HFFc6 (cell line): ENCODE measurements around the gene DNASE2. TPM values are rescaled to one million over a fixed set of nuclear protein-coding genes. Genes with fewer than 3 reads are reported as not detected.
A peak's percentile ranks its signal among the peaks of the same experiment; 100 is the strongest.

Experiments
- DNase-seq: peaks from one replicate; pipeline ENCODE4 v3.0.0-alpha.2; 2018
- H3K27ac Mint-ChIP-seq: 2 replicates; pipeline ENCODE4 v1.8.0; 2020; ENCODE audit warnings: mild to moderate bottlenecking, mixed read lengths
- H3K27me3 Mint-ChIP-seq: 2 replicates; pipeline ENCODE4 v1.8.0; 2021; ENCODE audit warnings: mild to moderate bottlenecking, moderate library complexity, mixed read lengths; ENCODE audit not compliant: insufficient read depth
- H3K36me3 Mint-ChIP-seq: 2 replicates; pipeline ENCODE4 v1.8.0; 2021; ENCODE audit warnings: low read depth, mixed read lengths
- H3K4me1 Mint-ChIP-seq: 2 replicates; pipeline ENCODE4 v1.8.0; 2020; ENCODE audit warnings: low read depth, mixed read lengths
- H3K4me3 Mint-ChIP-seq: 2 replicates; pipeline ENCODE4 v1.8.0; 2020; ENCODE audit warnings: mild to moderate bottlenecking, moderate library complexity, mixed read lengths
- H3K9me3 Mint-ChIP-seq: 2 replicates; pipeline ENCODE4 v1.8.0; 2020; ENCODE audit warnings: mild to moderate bottlenecking, mixed read lengths
- CTCF ChIP-seq: fragments of 200-600 bp; sonication (generic); IDR thresholded peaks from 2 replicates; pipeline ENCODE4 v1.5.0; 2021; ENCODE audit warnings: antibody characterized with exemption, mild to moderate bottlenecking
- microRNA-seq: library from miRNA; unstranded; fragments of <30 nt; microRNA quantifications from one replicate; pipeline ENCODE4, GENCODE V29; 2019
- total RNA-seq, 6 experiments: library from RNA; stranded (reverse); fragmentation: NEBNext Ultra II Directional; extraction: Animal tissue kit (Norgen Biotek cat#: 25700); gene quantifications; 2 replicates in 1 of 6; 3 replicates in 5 of 6; pipeline ENCODE4 v1.2.3, GENCODE V29; 2021

DNASE2 gene
- total RNA-seq, 6 experiments from 2014 or later: 26.0 to 33.5 (median 28.4) TPM

GRCh38 chr19:12828494-12828893, 52.8 kb downstream of the DNASE2 start:
- TF ChIP-seq CTCF: no peak
- Mint-ChIP-seq H3K4me3 (no peak overlapping the region), H3K27ac (no peak overlapping the region), H3K36me3 (no peaks in the 10 kb centered on the region), H3K9me3 (no peaks in the 10 kb centered on the region), H3K27me3 (peaks cover 12% of the 10 kb centered on the region), H3K4me1 (peaks cover 6% of the 10 kb centered on the region; the same call in 1 of the 2 replicates)
- no peak for DNase-seq

GRCh38 chr19:12825254-12826131, 55.8 kb downstream of the DNASE2 start:
- no peak for DNase-seq
- H3K4me3 Mint-ChIP-seq: no peak overlapping the region
- no peak overlapping the region for H3K27ac Mint-ChIP-seq
- TF ChIP-seq CTCF: peak; percentile 58
- peaks cover 6% of the 10 kb centered on the region; the same call in 1 of the 2 replicates for H3K27me3 Mint-ChIP-seq
- H3K9me3 Mint-ChIP-seq: 0 out of 2 replicates have a peak, but pooled peaks cover 4% of the 10 kb centered on the region
- no peaks in the 10 kb centered on the region for H3K4me1 Mint-ChIP-seq
- H3K36me3 Mint-ChIP-seq: peaks cover 6% of the 10 kb centered on the region

Small RNA genes within 50 kb of the gene (microRNA-seq; reads per million reads assigned to microRNA genes)
- gene MIR5695 (not detected), gene MIR6794 (not detected)

Other genes with a start within 250 kb of the DNASE2 start
- gene MAN2B1, start 214.7 kb downstream of the DNASE2 start, total RNA-seq: 10 to 100 TPM; 49.9 to 69.9 (median 65.2) TPM
- 10 to 100 TPM in 3 of 6 experiments, 1 to 10 TPM in 3; 8.6 to 13.3 (median 9.9) TPM for gene WDR83, start 214.6 kb downstream of the DNASE2 start, total RNA-seq
- gene DHPS, start 199.6 kb downstream of the DNASE2 start, total RNA-seq: 10 to 100 TPM; 53.3 to 69.2 (median 59.6) TPM
- gene GNG14, start 193.5 kb downstream of the DNASE2 start, total RNA-seq: not detected
- gene FBXW9, start 184.8 kb downstream of the DNASE2 start, total RNA-seq: 1 to 10 TPM; 4.5 to 7.1 (median 5.4) TPM
- gene TNPO2, start 157.5 kb downstream of the DNASE2 start, total RNA-seq: 10 to 100 TPM; 56.8 to 78.7 (median 66.0) TPM
- 100 to 1,000 TPM; 147 to 189 (median 176) TPM for gene TRIR, start 146.8 kb downstream of the DNASE2 start, total RNA-seq
- gene GET3, start 144.0 kb downstream of the DNASE2 start, total RNA-seq: 100 to 1,000 TPM in 5 of 6 experiments, 10 to 100 TPM in 1; 97.0 to 116 (median 107) TPM
- gene BEST2, start 129.7 kb downstream of the DNASE2 start, total RNA-seq: not detected
- gene HOOK2, start 105.9 kb downstream of the DNASE2 start, total RNA-seq: 10 to 100 TPM; 10.5 to 13.8 (median 11.5) TPM
- gene JUNB, start 90.0 kb downstream of the DNASE2 start, total RNA-seq: 10 to 100 TPM; 52.1 to 89.2 (median 83.8) TPM
- gene PRDX2, start 79.6 kb downstream of the DNASE2 start, total RNA-seq: 100 to 1,000 TPM; 214 to 269 (median 229) TPM
- 10 to 100 TPM; 14.1 to 30.3 (median 25.6) TPM for gene THSD8, start 79.4 kb downstream of the DNASE2 start, total RNA-seq
- 10 to 100 TPM; 17.9 to 43.2 (median 37.7) TPM for gene RNASEH2A, start 74.9 kb downstream of the DNASE2 start, total RNA-seq
- gene RTBDN, start 46.9 kb downstream of the DNASE2 start, total RNA-seq: not detected
- under 1 TPM in 3 of 6 experiments, not detected in 3; 0.09 to 0.34 (median 0.26) TPM for gene MAST1, start 42.9 kb downstream of the DNASE2 start, total RNA-seq
- gene KLF1, start 5.8 kb upstream of the DNASE2 start, total RNA-seq: not detected
- 10 to 100 TPM; 20.6 to 24.6 (median 21.1) TPM for gene GCDH, start 9.7 kb upstream of the DNASE2 start, total RNA-seq
- gene SYCE2, start 37.8 kb upstream of the DNASE2 start, total RNA-seq: 1 to 10 TPM in 3 of 6 experiments, under 1 TPM in 3; 0.28 to 1.7 (median 0.91) TPM
- gene FARSA, start 52.3 kb upstream of the DNASE2 start, total RNA-seq: 100 to 1,000 TPM in 1 of 6 experiments, 10 to 100 TPM in 5; 87.8 to 101 (median 90.4) TPM
- gene CALR, start 57.2 kb upstream of the DNASE2 start, total RNA-seq: 1,000 to 10,000 TPM; 1,716 to 2,461 (median 2,371) TPM
- 100 to 1,000 TPM; 108 to 140 (median 129) TPM for gene RAD23A, start 64.4 kb upstream of the DNASE2 start, total RNA-seq
- gene GADD45GIP1, start 75.8 kb upstream of the DNASE2 start, total RNA-seq: 10 to 100 TPM; 34.3 to 54.3 (median 46.9) TPM
- not detected for gene DAND5, start 88.1 kb upstream of the DNASE2 start, total RNA-seq
- gene NFIX, start 114.0 kb upstream of the DNASE2 start, total RNA-seq: 100 to 1,000 TPM; 129 to 161 (median 142) TPM
- 1 to 10 TPM; 1.5 to 5.1 (median 4.2) TPM for gene LYL1, start 221.4 kb upstream of the DNASE2 start, total RNA-seq
- 10 to 100 TPM; 36.3 to 49.9 (median 39.6) TPM for gene TRMT1, start 235.3 kb upstream of the DNASE2 start, total RNA-seq
- 100 to 1,000 TPM; 126 to 146 (median 139) TPM for gene NACC1, start 236.8 kb upstream of the DNASE2 start, total RNA-seq